HG02763 (cell line): ENCODE results near the gene PPP4R4.
A peak's percentile ranks its signal among the peaks of the same experiment; 100 is the strongest.

Source experiments
- ATAC-seq: cut with Tn5 transposase; IDR thresholded peaks from one replicate; pipeline ENCODE4 v1.9.1; 2021; ENCODE audit warnings: mild to moderate bottlenecking, moderate library complexity; ENCODE audit not compliant: unreplicated experiment

Gene PPP4R4, protein sequence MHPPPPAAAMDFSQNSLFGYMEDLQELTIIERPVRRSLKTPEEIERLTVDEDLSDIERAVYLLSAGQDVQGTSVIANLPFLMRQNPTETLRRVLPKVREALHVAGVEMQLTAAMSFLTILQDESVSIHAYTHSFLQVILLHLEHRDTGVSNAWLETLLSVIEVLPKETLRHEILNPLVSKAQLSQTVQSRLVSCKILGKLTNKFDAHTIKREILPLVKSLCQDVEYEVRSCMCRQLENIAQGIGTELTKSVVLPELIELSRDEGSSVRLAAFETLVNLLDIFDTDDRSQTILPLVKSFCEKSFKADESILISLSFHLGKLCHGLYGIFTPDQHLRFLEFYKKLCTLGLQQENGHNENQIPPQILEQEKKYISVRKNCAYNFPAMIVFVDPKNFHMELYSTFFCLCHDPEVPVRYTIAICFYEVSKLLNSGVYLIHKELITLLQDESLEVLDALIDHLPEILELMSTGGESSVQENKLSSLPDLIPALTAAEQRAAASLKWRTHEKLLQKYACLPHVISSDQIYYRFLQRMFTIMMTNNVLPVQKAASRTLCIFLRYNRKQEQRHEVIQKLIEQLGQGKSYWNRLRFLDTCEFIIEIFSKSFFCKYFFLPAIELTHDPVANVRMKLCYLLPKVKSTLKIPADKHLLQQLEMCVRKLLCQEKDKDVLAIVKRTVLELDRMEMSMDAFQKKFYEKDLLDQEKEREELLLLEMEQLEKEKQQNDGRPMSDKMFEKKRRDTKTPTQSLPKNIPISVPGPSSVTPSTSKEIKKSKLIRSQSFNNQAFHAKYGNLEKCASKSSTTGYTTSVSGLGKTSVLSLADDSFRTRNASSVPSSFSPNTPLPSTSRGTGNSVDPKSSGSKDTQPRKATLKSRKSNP

DNA sequence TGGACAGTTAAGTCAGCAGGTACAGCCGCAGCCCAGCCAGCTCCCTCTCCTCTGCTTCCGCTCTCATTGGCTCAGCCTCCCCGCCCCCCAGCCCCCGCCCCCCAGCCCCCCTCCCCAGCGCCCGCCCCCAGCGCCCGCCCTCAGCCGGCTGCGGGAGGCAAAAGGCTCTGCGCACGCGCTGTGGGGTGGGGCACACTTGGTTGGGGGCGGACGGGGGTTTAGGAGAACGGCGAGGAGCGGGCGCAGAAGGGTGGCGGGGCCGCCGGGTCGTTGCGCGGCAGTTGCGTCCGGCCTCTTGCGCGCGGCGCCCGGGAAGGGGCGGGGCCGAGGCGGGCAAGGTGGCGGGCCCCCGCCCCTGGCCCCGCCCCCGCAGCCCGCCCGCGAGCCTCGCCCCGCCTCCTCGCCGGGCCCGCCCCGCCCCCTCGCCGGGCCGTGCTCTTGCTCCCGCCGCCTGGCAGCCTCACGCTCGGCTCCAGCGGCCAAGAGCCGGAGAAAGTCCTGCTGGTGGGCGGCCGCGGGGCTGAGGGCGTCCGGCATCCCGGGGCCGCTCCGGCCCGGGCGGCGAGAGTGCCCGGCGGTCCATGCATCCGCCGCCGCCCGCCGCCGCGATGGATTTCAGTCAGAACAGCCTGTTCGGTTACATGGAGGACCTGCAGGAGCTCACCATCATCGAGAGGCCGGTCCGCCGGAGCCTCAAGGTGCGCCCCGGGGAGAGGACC lies at the start of gene PPP4R4:
TSS of gene PPP4R4 (plus strand) at position 438 of the 719 bp plus-strand sequence. CDS start at position 582, 144 bp downstream.
- peak; percentile 81 for ATAC-seq

DNA sequence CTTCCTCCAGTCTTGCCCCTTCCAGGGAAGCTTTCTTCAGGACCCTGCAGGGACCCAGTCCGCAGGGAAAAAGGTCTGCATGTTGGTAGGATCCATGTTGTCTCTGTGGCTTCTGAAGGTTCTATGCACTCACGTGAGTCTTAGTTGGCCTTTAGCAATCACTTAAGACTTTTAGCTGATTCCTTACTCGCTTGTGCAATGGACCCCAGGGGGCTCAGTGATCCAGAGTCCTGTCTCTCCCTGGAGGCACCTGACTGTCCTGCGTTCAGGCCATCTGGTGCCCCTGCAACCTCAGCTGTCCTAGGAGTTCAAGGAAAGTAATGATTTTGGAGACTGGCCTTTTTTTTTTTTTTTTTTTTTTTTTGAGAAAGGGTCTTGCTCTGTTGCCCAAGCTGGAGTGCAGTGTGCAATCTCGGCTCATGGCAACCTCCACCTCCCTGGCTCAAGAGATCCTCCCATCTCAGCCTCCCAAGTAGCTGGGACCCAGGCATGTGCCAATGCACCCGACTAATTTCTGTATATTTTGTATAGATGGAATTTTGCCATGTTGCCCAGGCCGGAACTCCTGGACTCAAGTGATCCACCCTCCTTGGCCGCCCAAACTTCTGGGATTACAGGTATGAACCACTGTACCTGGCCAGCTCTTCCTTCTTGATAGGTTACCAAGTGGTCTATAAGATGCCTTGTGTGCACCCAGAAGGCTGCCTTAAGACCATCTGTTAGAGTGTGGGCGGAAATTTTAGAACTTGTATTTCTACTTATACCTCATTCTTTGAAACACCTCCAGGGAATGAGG lies 49.3 kb upstream of the PPP4R4 start:
- ATAC-seq, result no peak

DNA sequence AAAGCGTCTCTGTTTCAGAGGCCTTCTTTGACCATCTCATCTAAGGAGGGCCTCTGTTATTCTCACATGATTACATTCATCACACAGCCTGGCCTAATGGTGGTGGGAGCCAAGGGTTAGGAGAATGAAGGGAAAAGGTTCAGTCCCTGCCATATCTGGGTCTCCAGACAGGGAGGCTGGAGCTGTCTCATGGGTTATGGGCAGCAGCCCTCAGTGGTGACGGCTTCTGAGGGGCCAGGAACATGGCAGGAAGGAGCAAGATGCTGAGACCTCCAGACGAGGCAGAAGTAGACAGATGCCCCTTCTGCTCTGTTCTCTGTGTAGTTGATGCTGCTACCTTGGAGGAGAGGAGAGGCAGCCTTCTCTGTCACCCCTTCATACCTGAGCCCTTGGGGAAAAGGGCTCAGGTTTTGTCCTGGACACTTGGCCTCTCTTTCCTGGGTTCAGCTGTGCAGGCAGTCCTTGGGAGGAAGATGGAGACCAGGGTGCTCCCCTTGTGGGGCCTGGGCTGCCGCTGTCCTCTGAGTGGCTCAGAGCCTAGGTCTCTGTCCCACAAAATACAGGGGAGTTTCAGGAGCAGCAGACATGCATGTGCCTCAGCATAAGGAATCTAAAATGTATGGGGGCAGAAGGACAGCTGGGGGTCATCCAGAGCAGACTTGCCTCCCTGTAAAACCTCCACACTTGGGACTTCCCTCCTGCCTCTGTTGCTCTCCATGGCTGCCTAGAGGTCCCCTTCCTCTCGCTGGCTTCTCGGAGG lies 48.3 kb upstream of the PPP4R4 start:
- no peak for ATAC-seq

DNA sequence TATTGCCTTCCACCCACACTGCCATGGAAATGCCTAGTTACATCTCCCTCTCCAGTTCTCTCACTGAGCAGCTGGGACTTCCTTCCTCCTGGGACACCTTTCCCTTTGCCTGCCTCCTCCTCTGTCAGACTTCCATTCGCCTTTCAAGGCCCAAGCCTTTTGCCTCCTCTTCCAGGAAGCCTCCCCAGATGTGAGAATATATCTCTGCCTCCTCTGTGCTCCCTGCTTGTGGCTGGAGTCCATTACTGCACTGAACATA lies 47.8 kb upstream of the PPP4R4 start:
- no peak for ATAC-seq

DNA sequence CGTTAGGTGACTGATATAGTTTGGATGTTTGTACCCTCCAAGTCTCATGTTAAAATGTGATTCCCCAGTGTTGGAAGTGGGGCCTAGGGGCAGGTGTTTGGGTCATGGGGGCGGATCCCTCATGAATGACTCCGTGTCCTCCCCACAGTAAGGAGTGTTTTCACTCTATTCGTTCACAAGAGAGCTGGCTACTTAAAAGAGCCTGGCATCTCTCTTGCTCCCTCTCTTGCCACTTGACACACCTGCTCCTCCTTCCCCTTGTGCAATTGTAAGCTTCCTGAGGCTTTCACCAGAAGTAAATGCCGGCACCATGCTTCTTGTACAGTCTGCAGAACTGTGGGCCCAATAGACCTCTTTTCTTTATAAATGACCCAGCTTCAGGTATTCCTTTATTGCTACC lies 47.3 kb upstream of the PPP4R4 start:
- ATAC-seq, result no peak

DNA sequence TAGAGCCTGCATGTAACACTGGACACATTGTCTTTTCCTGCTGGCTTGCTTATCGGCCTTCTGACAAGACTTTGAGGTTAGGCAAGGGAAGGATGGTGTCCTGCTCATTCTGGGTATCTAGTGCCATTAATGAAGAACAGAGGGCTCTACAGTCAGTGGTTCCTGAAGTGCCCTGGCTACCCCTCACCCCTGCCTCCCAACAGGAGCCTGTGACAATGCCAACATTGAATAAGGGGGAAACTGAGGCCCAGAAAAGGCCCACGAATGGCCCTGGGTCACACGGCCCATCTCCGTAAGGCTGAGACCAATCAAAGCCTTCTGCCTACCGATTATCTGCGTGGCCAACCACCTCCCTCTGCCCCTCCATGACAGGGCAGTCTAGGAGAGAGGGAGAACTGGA lies 46.8 kb upstream of the PPP4R4 start:
- no peak for ATAC-seq

DNA sequence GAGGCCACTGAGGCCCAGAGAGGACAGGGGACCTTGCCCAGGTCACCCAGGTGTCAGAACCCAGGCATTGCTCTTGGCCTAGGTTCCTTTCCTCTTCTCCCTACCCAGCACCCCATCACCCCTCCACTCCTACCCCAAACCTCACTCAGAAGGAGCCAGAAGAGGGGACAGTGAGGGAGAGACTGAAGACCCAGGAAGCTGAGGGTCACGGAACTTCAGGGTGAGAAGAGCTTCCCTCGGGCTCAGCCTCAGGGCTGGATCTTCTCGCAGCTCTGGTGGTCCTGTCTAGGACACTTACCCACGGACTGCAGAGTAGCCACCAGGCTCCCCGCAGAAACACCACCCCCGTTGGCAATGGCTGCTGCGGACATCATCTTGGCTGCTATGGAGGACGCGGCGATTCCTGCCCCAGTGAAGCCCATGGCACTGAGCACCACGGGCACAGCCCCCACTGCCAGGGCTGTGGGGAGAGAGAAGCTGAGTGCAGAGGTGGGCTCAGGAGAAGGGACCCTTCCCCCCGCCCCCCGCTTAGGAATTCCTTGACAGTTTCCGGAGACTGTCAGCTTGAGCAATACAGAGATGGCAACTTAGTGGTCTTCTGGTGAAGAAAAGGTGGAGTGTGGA lies 45.8 kb upstream of the PPP4R4 start:
- ATAC-seq, result no peak

DNA sequence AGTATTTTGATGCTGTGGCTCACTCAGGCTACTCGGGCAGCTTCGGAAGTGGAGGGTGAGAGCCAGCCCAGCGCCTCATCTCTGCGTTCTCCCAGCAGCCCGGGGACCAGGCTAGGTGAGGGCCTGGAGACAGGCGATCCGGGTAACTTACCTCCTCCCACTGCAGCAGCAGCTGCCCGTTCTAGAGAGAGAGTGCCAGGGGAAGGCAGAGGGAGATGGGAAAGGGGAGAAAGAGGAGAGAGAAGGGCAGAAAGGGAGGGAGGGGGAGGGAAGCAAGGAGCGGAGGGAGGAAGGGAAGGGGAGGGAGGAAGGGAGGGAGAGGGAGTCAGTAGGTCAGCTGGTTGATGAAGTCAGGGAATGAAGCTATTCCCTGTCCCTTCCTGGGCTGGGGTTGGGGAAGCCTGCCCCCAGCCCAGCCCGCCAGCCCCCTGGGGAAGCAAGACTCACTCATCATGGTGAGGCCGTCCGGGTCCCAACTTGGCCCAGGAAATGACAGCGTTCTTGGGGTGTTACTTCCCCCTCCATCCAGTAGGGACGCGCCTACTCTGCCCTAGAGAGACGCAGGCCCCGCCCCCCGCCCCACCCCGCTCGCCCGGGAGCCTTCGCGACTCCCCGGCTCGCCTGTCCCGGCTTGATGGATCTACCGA lies 44.9 kb upstream of the PPP4R4 start, which contains the start of gene IFI27L2:
TSS of gene IFI27L2 (minus strand) at position 494 of the 647 bp plus-strand sequence. CDS start at position 454, 40 bp downstream.
- peak; percentile 90 for ATAC-seq

DNA sequence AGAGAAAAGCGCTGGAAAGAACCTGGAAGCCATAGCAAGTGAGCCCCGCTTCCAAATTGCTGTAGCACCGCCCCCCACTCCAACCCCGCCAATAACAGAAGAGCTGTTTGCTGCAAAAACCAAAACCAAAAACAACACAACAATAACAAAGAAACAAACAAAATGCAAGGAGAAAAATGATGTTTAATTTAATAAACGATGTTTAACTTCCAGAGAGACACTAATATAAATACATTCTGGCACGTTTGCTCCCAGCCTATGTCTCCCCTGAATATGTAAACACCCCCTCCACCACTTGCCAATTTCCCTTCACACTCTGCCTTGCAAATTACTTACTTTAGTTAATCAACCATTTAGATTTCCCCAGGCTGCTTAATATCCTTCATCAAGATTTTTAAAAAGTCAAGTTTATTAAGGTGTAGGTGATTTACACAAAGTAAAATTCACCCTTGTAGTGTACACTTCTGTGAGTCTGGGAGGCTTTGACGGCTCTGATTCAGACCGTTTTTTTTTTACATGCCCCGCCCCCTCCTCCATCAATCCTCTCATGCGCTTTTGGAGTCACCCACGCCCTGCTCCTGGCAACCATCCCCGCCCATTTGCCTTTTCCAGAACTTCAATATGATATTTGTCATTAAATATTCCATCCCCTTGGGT lies 44.2 kb upstream of the PPP4R4 start:
- peak; percentile 12 for ATAC-seq

DNA sequence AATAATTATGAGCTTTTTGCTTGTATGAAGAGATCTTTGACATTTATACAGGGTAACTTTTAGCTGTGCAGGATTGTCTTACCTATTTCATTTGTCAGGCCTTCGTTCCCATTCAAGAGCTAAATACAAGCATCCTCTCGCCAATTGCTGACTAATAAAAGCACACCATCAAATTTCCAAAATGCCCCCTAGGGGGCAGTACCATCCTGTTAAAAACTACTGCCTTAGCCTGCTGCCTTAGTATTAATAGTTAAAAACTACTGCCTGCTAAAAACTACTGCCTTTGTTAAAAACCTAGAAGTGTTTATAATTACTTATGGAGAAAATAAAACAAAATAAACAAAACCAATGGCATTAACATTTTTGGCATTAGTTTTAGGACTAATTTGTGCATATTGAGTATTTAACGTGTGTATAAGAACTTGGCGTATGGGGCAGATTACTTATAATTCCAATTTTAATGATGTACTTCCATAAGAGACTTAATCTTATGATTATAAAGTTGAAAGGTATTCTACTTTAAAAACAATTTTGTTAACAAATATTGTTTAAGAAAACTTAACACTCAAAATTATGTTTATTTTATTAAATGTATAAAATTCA lies 41.7 kb upstream of the PPP4R4 start:
- no peak for ATAC-seq

DNA sequence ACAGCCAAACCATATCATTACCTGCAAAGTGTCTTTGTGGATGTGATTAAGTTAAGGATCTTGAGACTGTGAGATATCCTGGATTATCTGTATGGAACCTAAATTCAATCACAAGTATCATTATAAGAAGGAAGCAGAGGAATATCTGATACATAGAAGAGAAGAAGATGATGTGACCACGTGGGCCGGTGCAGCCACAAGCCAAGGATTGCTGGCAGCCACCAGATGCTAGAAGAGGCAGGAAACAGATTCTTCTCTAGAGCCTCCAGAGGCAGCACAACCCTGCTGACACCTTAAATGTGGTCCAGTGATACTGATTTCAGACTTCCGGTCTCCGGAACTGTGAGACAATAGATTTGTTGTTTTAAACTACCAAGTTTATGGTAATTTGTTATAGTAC lies 38.6 kb upstream of the PPP4R4 start:
- no peak for ATAC-seq

DNA sequence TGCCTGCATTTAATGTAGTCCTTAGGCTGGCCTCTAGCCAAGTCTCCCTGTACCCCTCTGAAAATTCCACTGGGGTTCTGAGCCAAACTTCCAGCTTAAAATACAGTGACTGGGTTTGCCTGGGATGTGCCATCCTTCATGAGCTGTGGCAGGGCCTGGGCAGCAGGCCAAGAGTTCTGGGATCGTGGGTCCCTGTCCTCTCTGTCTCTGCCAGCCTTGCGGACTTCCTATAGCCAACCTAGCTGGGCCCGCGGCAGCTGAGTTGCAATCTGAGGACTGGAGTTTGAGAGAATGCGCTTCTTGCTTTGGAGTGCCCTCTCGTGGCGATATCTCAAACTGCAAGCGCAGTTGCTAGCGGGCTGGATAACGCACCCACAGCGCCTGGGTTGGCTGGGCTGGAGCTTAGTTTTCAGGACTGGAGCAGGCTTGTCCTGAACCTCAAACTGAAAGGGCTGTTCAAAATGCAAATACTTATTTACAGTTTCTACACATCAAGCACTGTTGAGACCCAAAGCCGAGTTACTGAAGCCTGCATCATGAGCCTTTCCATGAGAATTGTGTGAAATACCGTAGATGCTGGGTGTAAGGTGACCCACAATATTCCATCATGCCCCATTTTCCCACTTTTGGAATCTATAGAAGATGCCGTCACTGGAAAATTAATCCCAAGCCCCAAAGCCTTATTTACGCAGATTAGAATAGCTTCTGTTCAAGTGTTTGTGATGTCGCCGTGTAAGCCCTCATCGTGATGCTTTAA lies 37.4 kb upstream of the PPP4R4 start:
- ATAC-seq, result peak; percentile 71

DNA sequence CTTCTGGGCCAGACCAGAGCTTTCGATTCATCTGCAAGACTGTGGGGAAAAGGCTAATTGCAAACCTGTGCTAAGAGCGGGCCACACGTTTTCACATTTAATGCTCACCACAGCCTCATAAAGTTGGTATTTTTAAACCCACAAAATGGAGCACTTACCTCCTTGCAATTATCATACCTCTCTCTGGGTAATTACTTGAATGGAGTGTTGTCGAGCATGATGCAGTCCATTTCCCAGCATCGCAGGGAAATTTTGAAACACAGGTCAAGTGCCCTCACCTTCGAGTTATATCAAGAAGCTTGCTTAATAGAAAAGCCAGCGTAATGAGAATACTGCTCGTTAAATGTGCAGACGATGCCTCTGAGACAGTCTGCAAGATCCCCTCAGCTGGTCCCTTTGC lies 35.9 kb upstream of the PPP4R4 start:
- no peak for ATAC-seq

DNA sequence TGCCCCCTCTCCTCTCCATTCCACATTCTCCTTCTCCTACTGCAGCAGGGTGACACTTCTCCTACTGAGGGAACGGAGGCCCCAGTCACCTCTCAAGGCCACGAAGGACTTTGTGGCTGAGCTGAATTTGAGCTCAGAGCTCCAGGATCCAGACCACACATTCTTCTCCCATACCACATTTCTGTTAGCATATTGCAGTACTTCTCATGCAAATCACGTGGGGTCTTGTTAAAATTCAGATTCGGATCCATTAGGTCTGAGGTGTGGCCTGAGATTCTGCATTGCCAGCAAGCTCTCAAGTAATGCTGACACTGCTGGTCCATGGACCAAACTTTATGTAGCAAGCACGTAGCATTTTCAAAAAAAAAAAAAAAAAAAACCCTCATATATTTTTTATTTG lies 35.1 kb upstream of the PPP4R4 start:
- ATAC-seq, result no peak

DNA sequence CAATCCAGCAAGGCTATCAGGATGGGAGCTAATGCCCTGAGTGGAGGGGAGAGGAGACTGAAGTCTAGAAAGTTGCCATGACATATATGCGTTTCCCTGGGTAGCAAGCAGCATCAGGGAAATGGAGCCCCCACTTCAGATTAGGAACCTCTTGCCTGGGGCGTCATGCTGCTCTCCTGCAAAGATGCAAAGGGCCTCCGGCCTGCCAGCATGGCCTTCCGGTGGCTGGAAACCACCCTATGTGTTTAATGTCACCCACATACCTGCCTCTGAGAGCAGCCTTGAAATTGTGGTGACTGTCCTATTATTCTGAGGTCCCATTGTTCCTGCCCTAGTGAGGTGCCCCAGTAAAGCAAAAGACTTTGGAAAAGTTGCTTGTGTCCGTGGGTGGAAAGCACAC lies 34.7 kb upstream of the PPP4R4 start:
- no peak for ATAC-seq

DNA sequence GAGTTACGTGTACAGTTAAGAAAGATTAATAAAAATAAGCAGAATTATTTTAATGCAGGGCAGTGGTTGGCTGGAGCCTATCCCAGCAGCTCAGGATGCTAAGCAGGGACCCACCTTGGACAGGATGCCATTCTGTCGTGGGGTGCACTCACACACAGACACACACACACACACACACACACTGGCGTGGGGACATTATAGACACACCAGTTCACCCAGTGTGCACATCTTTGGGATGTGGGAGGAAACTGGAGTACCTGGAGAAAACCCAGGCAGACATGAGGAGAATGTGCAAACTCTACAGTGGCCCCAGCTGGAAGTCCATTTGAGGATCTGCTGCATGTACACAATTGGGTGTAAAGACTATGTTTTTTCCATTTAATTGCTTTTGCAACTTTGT lies 31.9 kb upstream of the PPP4R4 start:
- no peak for ATAC-seq

DNA sequence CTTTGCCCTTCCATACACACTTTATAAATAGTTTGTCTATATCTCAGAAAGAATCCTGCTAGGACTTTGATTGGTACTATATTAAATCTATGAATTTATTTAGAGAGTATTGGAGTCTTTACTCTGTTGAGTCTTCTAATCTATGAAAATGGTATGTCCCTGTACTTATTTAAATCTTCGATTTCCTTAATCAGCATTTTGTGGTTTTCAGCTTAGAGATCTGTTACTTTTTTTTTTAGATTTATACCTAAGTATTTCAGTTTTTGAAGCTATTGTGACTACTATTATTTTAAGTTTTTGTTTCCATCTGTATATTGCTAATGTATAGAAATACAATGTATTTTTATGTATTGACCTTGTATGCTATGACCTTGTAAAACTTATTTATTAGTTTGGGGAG lies 31.3 kb upstream of the PPP4R4 start:
- ATAC-seq, result no peak
